ENCODE results near the gene BEND2.

- TF ChIP-seq POLR2AphosphoS5 (IDR thresholded peaks at IDR 0.05) (no peak), CTCF (IDR thresholded peaks at IDR 0.05) (no peak)
Measured at GRCh38 chrX:18174971-18175370, 45.7 kb downstream of the BEND2 start.
